MM.1S (cell line): ENCODE measurements around the gene CBX6.
"Not testable (repeated sequence)": the region's sequence is repeated elsewhere in the genome, so short reads cannot be mapped to it uniquely, and the experiment has no call there.

Experiments
- EZH2 ChIP-seq: fragments of 300-600 bp; sonication (generic); optimal IDR thresholded peaks from 2 replicates; pipeline ENCODE3; 2017; ENCODE audit warnings: low read depth, mild to moderate bottlenecking, antibody characterized with exemption, low read length, mixed read lengths
- EZH2phosphoT487 ChIP-seq: fragments of 300-600 bp; sonication (generic); IDR thresholded peaks from 2 replicates; pipeline ENCODE4 v1.6.1; 2018; ENCODE audit warnings: antibody characterized with exemption, low read length
- TF ChIP-seq, protein P1 (sequence below): fragments of 300-600 bp; sonication (generic); IDR thresholded peaks from 2 replicates; pipeline ENCODE4 v1.5.1; 2016; ENCODE audit warnings: antibody characterized with exemption, low read length, mixed read lengths

- TF ChIP-seq, protein P1, sequence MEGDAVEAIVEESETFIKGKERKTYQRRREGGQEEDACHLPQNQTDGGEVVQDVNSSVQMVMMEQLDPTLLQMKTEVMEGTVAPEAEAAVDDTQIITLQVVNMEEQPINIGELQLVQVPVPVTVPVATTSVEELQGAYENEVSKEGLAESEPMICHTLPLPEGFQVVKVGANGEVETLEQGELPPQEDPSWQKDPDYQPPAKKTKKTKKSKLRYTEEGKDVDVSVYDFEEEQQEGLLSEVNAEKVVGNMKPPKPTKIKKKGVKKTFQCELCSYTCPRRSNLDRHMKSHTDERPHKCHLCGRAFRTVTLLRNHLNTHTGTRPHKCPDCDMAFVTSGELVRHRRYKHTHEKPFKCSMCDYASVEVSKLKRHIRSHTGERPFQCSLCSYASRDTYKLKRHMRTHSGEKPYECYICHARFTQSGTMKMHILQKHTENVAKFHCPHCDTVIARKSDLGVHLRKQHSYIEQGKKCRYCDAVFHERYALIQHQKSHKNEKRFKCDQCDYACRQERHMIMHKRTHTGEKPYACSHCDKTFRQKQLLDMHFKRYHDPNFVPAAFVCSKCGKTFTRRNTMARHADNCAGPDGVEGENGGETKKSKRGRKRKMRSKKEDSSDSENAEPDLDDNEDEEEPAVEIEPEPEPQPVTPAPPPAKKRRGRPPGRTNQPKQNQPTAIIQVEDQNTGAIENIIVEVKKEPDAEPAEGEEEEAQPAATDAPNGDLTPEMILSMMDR: not testable (repeated sequence)
- TF ChIP-seq EZH2, EZH2phosphoT487: not testable (repeated sequence)
Observed at GRCh38 chr22:38853883-38854282, 18.1 kb downstream of the CBX6 start.
